ENCODE data around the gene PPFIA2. TPM values are rescaled to one million over a fixed set of nuclear protein-coding genes. Genes with fewer than 3 reads are reported as not detected.

The PPFIA2 gene
- total and polyA plus RNA-seq, 10 of the 15 experiments (the other 5 are each of a cell fraction or from before 2014, with no cell fraction given), result 0.06 to 0.39 (median 0.18) TPM; not detected in 6

- 67% methylated on average over 7 of the region's 7 CpGs for WGBS (ENCODE audit: insufficient coverage, insufficient replicate concordance, low lambda C conversion rate, missing lambda C conversion rate)
- FAIRE-seq, result no peak
Measured at GRCh38 chr12:81389550-81390099, 369.5 kb downstream of the PPFIA2 start.

More at GRCh38 chr12:81389550-81390099, 369.5 kb downstream of the PPFIA2 start:
- no peaks in the 10 kb centered on the region for H3K27me3 ChIP-seq (replicated peaks in 1 of 2; ENCODE audit: control insufficient read depth in 2 of 2, insufficient read depth in 2 of 2, low read length in 1 of 2)
- in situ Hi-C loops (cut with MboI), result no loop called here
- no peaks in the 10 kb centered on the region for H4K20me1 ChIP-seq (ENCODE audit: control insufficient read depth, insufficient read depth)
- RAD21 ChIA-PET (ENCODE audit: unreplicated experiment), result no interaction called here
- ATAC-seq (no peak), DNase-seq (ENCODE audit: low read depth, low spot score) (no peak)
- no peaks in the 10 kb centered on the region for H3K36me3 ChIP-seq (ENCODE audit: control insufficient read depth in 2 of 2, insufficient read depth in 2 of 2, low read length in 1 of 2)
- intact Hi-C loops (cut with micrococcal nuclease; ENCODE audit: unreplicated experiment), result no loop called here
- no peaks in the 10 kb centered on the region for H3K4me1 ChIP-seq (ENCODE audit: control insufficient read depth, insufficient read depth, low read length)
- H3K9ac ChIP-seq (ENCODE audit: control insufficient read depth, insufficient read depth, low read length), result no peak overlapping the region
- H3K4me2 ChIP-seq (ENCODE audit: control insufficient read depth, insufficient read depth), result no peak overlapping the region
- no peak overlapping the region for H2AFZ ChIP-seq (ENCODE audit: control insufficient read depth, low read depth, low read length)
- H3K9me3 ChIP-seq (replicated peaks; ENCODE audit: control insufficient read depth, insufficient read depth, low read length), result no peaks in the 10 kb centered on the region
- H3K27ac ChIP-seq (ENCODE audit: control insufficient read depth, insufficient read depth), result no peak overlapping the region
- TF ChIP-seq BACH1 (IDR thresholded peaks at IDR 0.05; ENCODE audit: borderline replicate concordance) (no peak), SREBF2 (IDR thresholded peaks at IDR 0.05; ENCODE audit: low read length) (no peak), SUZ12 (IDR thresholded peaks at IDR 0.05; ENCODE audit: unreplicated experiment) (no peak), PAX5 (IDR thresholded peaks at IDR 0.05; ENCODE audit: borderline replicate concordance, low read depth, low read length) (no peak), NBN (IDR thresholded peaks at IDR 0.05) (no peak), EP300 (IDR thresholded peaks at IDR 0.05; ENCODE audit: borderline replicate concordance in 1 of 2, control insufficient read depth in 1 of 2, low read depth in 2 of 2, low read length in 2 of 2) (no peak), TBL1XR1 (IDR thresholded peaks at IDR 0.05; ENCODE audit: low read depth, low read length) (no peak), ZSCAN29 (IDR thresholded peaks at IDR 0.05) (no peak), ATF2 (IDR thresholded peaks at IDR 0.05; ENCODE audit: low read length) (no peak), MXI1 (IDR thresholded peaks at IDR 0.05; ENCODE audit: low read depth, low read length) (no peak), USF2 (IDR thresholded peaks at IDR 0.05; ENCODE audit: borderline replicate concordance, low read depth, low read length) (no peak), NRF1 (conservative IDR thresholded peaks at IDR 0.05; ENCODE audit: low read depth, low read length) (no peak), PKNOX1 (IDR thresholded peaks at IDR 0.05) (no peak), ATF3 (IDR thresholded peaks at IDR 0.05; ENCODE audit: borderline replicate concordance, extremely low read depth, low read depth, low read length) (no peak), IRF4 (IDR thresholded peaks at IDR 0.05; ENCODE audit: low read depth, low read length) (no peak), SPI1 (IDR thresholded peaks at IDR 0.05; ENCODE audit: borderline replicate concordance, insufficient read depth, low read depth, low read length) (no peak), MTA2 (IDR thresholded peaks at IDR 0.05; ENCODE audit: low read depth) (no peak)
- POLR2A ChIA-PET, result no interaction called here
- H3K4me3 ChIP-seq, result no peak overlapping the region
- SMC1A ChIA-PET (ENCODE audit: uncharacterized antibody, unreplicated experiment), result no interaction called here
- CTCF ChIA-PET, result no interaction called here
- no TSS peak for BruUV-seq (replicated peaks)
- H3K79me2 ChIP-seq (ENCODE audit: control insufficient read depth, insufficient read depth, low read length), result no peaks in the 10 kb centered on the region

Data from GM12878 (cell line).